CD4-positive, alpha-beta T cell treated with Interleukin-6 at 100 ng/mL for 8 hours (primary cell): ENCODE data around the gene SRBD1.
A peak's percentile ranks its signal among the peaks of the same experiment; 100 is the strongest.

Experiments used
- DNase-seq: peaks from one replicate; pipeline ENCODE4 v3.0.0-alpha.2; 2020; ENCODE audit warnings: mixed read lengths, low spot score

Gene SRBD1

GRCh38 chr2:45611020-45611859 is at the start of gene SRBD1:
Gene SRBD1, minus strand, starts transcription at chr2:45611267. Its CDS starts 5,826 bp downstream, at chr2:45605441.
- peak; percentile 86 for DNase-seq

GRCh38 chr2:45654250-45654649 is 43.2 kb upstream of the SRBD1 start:
- DNase-seq = no peak

GRCh38 chr2:45653122-45653913 is 42.3 kb upstream of the SRBD1 start:
- DNase-seq = no peak

- peak; percentile 13 for DNase-seq
These were observed 41.3 kb upstream of the SRBD1 start for GRCh38 chr2:45652090-45653031.

GRCh38 chr2:45651415-45652089 is 40.5 kb upstream of the SRBD1 start, which contains the start of gene PRKCE:
Gene PRKCE, plus strand, starts transcription at chr2:45651675.
- DNase-seq = peak; percentile 45

GRCh38 chr2:45650851-45651414 is 39.9 kb upstream of the SRBD1 start:
- DNase-seq = peak; percentile 93

- DNase-seq = peak; percentile 32
These were observed 39.1 kb upstream of the SRBD1 start for GRCh38 chr2:45649858-45650811.

GRCh38 chr2:45649462-45649857 is 38.4 kb upstream of the SRBD1 start:
- DNase-seq = no peak

GRCh38 chr2:45648636-45649035 is 37.6 kb upstream of the SRBD1 start:
- no peak for DNase-seq

- no peak for DNase-seq
These were observed 37.0 kb upstream of the SRBD1 start for GRCh38 chr2:45647986-45648520.

- no peak for DNase-seq
These were observed 36.3 kb upstream of the SRBD1 start for GRCh38 chr2:45647356-45647755.

- DNase-seq = no peak
These were observed 35.2 kb upstream of the SRBD1 start for GRCh38 chr2:45646289-45646688.

- peak; percentile 66 for DNase-seq
These were observed 32.8 kb upstream of the SRBD1 start for GRCh38 chr2:45643543-45644542.

- DNase-seq = no peak
These were observed 32.0 kb upstream of the SRBD1 start for GRCh38 chr2:45643095-45643494.

- DNase-seq = no peak
These were observed 29.5 kb upstream of the SRBD1 start for GRCh38 chr2:45640576-45640975.

GRCh38 chr2:45637440-45637839 is 26.4 kb upstream of the SRBD1 start:
- DNase-seq = no peak

- no peak for DNase-seq
These were observed 24.9 kb upstream of the SRBD1 start for GRCh38 chr2:45636008-45636407.

- DNase-seq = no peak
These were observed 23.2 kb upstream of the SRBD1 start for GRCh38 chr2:45634223-45634622.
